Effector CD8-positive, alpha-beta T cell (primary cell): Measurements from ENCODE around the gene IQCB1.
"Not testable (repeated sequence)": the region's sequence is repeated elsewhere in the genome, so short reads cannot be mapped to it uniquely, and the experiment has no call there.

Source experiments
- DNase-seq: peaks from one replicate; lab custom pipeline; 2025; lab: John Stamatoyannopoulos, UW

The IQCB1 gene

DNA sequence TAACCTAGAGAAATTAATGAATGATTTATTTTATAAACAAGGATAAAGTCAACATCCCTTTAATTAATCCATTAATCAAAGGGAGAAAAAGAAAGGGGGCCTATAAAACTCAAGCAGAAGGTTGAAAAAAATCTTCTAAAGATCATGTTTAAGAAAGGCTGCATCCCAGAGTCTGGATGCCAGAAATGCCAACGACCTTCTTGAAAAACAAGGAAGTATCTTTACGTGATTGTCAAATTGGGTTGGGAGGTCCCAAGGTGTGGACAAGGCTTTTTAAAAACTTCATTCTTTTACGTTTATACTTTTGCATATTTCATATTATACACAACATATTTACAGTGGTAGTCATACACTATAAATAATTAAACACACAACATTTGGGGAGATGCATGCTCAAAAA is 86.9 kb downstream of the IQCB1 start:
- no peak for DNase-seq

DNA sequence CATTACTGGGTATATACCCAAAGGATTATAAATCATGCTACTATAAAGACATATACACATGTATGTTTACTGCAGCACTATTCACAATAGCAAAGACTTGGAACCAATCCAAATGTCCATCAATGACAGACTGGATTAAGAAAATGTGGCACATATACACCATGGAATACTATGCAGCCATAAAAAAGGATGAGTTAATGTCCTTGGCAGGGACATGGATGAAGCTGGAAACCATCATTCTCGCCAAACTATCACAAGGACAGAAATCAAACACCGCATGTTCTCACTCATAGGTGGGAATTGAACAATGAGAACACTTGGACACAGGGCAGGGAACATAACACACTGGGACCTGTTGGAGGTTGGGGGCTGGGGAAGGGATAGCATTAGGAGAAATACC is 91.8 kb downstream of the IQCB1 start:
- not testable (repeated sequence) for DNase-seq

DNA sequence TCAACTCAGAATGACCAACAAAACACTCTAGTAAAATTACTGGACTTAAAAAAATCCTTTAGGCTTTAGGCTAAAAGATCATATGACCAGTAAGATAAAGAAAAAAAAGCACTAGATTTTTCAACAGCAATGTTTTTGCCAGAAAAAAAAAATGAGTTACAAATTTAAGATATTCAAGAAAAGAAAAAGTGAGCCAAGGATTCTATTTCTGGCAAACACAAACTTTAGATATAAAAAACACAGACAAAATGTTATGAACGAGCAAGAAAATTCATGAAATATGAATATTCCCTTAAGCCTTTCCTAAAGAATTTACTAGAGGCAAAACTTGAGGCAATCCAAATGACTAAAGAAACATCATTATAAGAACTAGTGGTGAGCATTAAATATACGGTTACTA is 94.0 kb downstream of the IQCB1 start:
- no peak for DNase-seq

DNA sequence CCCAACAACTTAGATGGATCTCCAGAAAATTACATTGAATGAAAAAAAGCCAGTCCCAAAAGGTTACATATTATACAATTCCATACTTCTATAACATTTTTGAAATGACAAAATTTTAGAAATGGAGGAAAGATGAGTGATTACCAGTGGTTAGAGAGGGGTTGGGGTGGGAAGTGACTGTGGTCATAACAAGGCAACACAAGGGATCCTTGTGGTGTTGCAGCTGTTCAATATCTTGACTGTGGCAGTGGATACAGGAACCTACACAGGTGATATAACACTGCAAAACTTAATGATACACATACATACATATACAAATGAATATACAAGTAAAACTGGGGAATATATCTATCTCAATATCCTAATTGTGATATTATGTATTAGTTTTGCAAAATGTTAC is 95.0 kb downstream of the IQCB1 start:
- no peak for DNase-seq

DNA sequence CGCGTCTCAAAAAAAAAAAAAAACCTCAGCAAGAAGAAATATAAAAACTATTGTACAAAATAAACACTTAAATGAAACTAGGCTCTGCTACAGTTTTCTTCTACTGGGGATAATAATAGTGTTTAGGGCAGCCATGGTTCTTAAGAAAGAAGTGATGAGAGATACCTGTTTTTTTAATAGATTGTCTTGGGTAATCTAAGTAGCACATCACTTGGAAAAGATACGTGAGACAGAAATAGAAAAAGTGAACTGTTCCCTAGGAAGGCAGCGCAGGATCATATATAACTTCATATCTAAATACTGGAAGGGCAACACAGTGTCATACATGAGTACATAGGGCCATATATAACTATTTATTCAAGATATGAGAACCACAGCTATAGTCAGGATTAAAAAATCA is 97.2 kb downstream of the IQCB1 start:
- DNase-seq: no peak

DNA sequence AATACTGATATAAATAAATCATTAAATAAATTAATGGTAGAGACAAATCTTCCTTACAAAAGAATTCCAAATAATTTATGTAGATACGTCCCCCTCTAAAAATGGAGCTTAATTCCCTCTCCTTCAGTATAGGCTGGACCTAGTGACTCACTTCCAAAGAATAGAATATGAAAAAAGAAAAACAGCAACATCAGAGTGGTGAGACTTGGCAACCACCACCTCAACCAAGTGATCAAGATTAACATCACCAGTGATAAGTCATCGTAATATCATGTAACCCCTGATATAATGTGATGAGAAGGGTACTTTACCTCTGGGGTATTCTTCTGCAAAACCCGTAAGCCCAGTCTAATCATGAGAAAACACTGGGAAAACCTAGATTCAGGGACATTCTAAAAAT is 98.7 kb downstream of the IQCB1 start:
- DNase-seq: no peak

DNA sequence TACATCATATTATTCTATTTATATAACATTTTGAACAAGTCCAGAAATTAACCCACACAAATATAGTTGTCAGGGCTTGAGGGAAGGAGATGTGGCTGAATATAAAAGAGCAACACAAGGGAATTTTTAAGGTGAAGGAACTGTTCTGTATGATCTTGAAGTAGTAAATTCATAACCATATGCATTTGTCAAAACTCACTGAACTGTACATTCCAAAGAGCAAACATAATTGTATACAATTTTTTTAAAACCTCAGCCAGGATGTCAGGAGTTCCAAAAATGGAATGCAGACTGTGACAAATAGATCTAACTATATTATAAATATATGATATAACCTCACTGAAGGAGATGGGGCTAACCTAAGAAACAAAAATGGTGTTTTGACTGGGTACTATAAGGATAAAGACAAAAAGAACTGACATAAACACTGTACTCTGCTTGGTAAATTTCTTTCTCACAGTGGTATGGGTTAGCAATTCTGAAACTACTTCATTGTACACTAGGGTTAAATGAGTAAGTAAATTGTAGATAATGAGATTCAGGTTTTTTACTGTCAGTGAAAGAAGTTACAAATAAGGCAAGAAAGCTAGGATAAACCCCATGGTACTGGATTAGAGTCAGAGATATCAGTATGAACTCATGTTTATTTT is 99.7 kb downstream of the IQCB1 start:
- DNase-seq: no peak

DNA sequence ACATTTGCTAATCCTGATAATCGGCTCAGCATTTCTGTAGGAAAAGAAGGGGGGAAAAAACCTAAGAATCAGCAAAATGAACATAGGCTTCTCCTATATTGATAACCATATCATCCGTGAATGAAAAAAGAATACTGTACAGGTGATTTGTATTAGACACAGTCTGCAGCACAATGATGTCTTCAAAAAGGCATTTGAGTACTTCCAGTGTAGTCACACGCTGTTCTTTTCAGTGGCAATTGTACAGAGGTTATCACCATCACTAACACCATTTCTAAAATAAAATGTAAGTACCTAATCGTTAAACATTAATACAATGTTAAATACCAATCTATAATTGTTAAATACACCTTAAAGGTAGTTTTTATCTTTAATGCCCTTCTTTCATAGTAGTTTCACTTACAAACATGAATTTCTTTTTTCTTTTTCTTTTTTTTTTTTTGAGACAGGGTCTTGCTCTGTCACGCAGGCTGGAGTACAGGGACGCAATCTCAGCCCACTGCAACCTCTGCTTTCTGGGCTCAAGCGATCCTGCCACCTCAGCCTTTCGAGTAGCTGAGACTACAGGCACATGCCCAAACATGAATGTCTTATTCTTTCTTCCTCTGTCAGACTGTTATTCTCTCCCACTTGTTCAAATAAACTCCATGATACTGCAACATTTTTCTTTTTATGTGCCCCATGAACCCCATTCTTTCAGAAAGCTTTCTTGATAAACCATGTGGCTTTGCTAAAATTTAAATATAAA is 103.7 kb downstream of the IQCB1 start:
- no peak for DNase-seq

DNA sequence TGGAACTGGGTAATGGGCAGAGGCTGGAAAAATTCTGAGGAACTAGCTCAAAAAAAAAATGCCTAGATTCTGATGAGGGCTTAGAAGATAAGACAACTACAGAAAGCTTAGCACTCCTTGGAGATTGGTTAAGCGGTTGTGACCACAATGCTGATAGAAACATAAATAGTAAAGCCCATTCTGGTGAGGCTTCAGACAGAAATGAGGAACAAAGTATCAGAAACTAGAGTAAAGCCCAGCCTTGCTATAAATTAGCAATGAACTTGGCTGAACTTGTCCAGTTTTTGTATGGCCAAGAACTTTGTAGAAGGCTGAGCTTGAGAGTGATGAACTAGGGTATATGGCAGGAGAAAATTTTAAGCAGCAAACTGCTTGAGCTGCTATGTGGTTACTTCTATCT is 110.7 kb downstream of the IQCB1 start:
- no peak for DNase-seq

DNA sequence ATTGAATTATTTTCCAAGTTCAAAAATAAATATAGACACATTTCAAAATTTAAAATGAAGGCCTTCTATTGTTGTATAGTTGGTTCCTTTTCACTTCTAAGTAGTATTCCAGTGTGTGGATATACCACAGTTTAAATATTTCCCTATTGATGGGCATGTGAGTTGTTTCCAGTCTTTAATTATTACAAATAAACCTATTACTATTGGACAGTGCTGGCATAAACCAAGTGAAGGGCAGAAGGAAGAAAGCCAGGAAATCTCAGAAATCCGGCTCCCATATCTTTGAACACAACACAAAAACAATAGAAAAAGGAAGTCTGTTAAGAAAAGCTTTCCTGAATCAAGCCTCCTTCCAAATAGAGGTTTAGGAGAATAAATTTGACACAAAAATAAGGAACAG is 111.4 kb downstream of the IQCB1 start:
- DNase-seq: no peak

DNA sequence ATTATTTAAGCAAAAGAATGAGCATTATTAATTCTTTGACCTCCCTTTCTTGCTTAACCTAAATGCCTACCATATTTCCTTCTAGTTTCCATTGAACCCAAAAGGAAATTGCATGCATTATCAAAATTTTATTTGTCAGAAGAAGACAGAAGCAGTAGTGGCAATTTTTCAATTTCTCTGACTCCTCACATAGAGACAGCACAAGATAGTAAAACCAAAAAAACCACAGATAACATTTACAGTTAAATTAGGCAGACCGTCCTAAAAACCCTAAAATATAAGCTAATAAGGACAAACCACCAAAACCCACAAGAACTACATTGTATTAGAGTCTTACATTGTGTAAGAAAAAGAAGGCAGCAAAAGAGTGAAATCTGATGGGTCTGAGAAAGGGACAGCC is 112.4 kb downstream of the IQCB1 start:
- no peak for DNase-seq

DNA sequence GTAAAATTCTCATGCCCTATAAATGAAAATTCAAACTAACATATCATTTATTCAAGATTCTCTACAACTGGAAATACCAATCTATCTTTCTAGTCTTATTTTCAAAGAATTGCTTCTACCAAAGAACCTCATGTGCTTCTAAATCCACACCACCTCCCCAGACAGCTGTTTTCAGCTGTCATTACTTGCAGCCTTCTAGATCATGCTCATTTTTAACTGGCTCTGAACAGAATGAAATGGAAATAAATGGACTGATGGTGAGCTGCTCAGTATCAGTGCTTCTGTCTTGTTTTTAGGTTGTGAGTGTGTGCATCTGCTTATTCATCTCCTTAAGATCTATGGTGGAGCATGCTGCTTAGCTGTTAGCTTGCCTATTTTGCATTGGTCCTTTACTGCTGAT is 114.7 kb downstream of the IQCB1 start:
- DNase-seq: no peak
